GM19193 (cell line): ENCODE data around the gene DAPK2.

Experiments
- POLR2A ChIP-seq: IDR thresholded peaks from 4 replicates; pipeline ENCODE4 v1.6.1; 2011; ENCODE audit not compliant: insufficient read depth, insufficient read length; ENCODE audit errors: extremely low read depth

DAPK2 gene

DNA sequence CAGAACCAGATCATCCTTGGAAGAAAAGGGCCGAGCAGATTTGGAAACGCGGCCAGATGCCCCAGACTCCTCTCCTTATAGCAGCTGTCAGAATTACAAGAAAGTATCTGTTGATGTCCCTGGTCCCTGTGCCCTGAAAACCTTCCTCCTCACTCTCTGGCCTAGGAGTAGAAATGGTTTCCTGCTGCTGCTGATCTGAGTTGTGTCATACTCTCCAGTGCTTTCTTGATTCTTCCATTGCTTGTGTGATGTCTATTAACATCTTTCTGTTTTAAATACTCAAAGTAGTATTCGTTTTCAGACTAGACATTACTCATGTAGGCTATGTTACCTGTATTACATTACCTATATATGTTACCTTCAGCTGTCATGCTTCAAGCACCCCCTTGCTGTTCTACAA, 185.7 kb downstream of the DAPK2 start:
- no peak for TF ChIP-seq POLR2A

- TF ChIP-seq POLR2A, result no peak
Measured at GRCh38 chr15:63860155-63860554, 186.1 kb downstream of the DAPK2 start.

GRCh38 chr15:63858881-63859280, 187.4 kb downstream of the DAPK2 start:
- no peak for TF ChIP-seq POLR2A

DNA sequence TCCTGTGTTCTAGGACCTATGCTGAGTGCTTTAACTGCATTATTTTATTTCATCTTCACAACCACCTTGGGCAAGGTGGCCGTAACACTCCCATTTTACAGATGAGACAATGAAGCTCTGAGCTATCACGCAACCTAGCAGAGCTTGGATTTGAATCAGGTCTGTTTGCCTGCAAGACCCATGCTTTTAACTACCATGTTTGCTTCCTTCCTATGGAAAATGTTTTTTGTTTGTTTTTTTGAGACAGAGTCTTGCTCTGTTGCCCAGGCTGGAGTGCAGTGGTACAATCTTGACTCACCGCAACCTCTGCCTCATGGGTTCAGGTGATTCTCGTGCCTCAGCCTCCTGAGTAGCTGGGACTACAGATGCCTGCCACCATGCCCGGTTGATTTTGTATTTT, 187.8 kb downstream of the DAPK2 start:
- no peak for TF ChIP-seq POLR2A

- no peak for TF ChIP-seq POLR2A
Measured at GRCh38 chr15:63857461-63857856, 188.8 kb downstream of the DAPK2 start.
